SIG-M5 treated with dmso at 0.1 percent for 504 hours (cell line): ENCODE results near the gene MICAL2.
A peak's percentile ranks its signal among the peaks of the same experiment; 100 is the strongest.

Experiments
- DNase-seq: peaks from one replicate; lab custom pipeline; 2025; ENCODE audit not compliant: unreplicated experiment; lab: John Stamatoyannopoulos, UW

The MICAL2 gene

GRCh38 chr11:12242966-12243365 lies 132.6 kb downstream of the MICAL2 start:
- DNase-seq, result no peak

- DNase-seq, result no peak
These were observed 133.1 kb downstream of the MICAL2 start for GRCh38 chr11:12243486-12243885.

DNA sequence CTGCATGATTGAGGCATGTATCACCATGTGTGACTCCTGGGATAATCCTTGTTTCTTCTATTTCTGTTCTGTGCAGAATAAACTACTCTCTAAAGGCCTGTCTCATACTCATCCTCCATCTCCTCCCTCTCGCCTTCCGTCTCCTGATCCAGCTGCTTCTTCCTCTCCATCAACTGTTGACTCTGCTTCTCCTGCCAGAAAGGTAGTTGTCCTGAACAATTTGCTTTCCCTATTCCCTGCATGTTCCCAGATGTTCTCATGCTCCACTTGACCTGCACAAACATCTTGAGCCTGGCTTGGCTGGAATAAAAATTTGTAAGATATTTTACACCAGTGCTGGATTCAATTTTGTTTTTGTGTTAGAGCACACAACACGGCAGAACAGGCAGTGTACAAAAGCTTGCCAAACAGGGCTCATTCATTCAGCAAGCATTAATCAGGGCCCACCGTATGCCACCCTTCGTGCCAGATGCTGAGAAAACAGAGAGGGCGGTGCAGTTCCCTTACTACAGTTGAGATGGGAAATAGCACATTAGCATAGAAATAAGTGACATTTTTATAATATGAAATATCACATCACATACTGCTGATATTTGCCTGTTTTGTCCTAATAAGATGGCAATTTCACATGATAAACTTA lies 133.6 kb downstream of the MICAL2 start:
- DNase-seq, result no peak

DNA sequence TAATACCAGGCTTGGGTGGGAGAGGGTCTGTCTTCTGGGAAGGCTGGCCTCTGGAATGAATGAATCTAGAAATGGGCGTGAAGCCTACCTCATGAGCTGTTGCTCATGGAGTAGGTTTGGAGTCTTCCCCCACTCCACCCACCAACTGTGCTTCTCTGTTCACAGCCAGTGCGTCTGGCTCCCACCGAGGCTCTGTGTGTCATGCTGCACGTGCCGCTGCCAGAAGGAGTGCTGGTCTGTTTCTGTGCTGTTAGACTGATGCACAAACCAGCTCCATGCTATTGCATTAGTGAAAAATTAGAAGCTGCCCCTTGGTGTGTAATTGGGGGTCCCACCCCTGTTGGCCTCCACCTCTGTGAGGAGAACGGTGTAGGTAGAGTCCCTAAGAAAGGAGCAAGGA lies 134.7 kb downstream of the MICAL2 start:
- no peak for DNase-seq

DNA sequence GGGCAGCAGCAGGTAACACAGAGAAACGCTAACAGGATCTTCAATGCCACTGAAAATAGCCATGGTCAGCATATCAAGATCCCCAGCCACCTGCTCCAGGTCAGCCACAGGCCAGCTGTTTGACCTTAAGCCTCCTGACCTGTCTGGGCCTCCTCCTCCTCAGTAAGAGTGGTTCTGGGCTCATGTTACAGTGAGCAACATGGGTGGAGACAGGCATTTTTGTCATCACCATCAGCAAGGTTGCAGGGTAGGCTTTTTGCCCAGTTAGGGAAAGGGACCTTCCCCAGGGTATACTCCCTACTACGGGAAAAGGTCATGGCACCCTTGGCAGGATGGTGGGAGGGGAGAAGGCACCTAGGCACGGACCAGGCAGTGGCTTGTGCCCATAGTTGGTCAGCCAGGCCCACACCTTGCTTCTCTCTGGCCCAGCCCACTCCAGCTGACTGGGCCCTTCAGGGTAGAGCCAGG lies 135.2 kb downstream of the MICAL2 start:
- no peak for DNase-seq

DNA sequence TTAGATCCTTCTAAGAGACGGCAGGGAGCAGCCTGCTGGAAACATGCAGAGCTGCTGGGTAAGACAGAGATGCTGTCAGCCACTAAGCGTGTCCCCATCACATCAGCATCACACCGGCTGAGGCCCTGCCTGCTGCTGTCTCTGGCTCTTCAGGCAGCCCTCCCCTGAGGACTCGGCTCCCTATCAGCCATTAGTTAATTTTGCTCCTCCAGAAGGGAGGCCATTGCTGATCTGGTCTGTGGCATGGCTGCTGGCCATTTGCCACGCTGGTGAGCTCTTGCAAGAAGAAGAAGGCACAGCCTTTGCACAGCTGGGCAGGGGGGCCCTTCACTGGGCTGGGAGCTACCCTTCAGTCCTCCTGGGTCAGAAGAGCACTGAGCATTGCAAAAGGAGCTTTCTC lies 135.8 kb downstream of the MICAL2 start:
- DNase-seq, result no peak

- no peak for DNase-seq
These were observed 136.6 kb downstream of the MICAL2 start for GRCh38 chr11:12246989-12247388.

DNA sequence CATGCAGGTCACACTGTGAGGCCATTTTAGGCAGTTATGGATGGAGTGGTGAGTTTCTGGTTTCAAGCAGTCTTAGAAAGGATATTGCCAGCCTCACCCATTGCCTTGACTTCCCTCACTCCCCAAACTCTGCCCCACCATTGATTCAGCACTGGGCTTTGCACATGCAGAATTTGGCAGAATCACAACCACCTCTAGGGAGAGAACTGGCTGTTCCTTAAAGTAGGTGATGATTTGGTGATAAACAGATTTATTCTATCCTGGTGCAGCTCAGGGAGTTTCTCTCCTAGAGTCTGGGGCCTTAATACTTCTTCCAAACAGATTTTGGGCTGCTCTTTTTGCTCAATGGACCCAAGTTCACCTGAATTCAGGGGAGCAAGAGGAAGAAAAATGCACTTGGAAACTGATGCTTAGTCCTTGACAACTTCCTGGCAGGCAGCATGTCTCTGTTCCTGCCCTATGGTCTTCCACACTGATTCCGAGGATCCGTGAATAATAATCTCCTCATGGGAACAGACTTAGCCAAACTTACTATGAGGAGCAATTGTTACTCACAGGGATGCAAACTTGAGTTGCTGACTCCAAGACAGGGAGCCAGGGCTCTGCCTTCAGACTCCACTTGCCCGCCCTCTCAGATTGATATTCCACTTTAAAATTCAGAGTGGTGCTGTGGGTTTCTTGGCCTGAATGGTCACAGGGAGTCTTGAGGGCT lies 137.3 kb downstream of the MICAL2 start:
- DNase-seq, result no peak

DNA sequence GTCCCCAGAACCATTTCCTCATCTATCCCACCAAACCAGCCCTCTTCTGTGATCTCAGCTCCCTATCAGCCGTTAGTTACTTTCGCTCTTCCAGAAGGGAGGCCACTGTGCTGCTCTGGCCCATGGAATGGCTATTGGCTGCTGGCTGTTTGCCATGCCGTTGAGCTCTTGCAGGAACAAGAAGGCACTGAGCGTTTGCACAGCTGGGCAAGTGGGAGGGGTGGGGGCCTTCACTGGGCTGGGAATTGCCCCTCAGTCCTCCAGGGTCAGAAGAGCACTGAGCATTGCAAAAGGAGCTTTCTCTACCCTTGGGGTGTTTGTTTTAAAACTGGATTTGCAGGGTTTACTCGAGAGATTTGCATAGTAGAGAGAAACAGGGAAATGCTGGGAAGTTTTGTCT lies 137.9 kb downstream of the MICAL2 start:
- peak; percentile 56 for DNase-seq

DNA sequence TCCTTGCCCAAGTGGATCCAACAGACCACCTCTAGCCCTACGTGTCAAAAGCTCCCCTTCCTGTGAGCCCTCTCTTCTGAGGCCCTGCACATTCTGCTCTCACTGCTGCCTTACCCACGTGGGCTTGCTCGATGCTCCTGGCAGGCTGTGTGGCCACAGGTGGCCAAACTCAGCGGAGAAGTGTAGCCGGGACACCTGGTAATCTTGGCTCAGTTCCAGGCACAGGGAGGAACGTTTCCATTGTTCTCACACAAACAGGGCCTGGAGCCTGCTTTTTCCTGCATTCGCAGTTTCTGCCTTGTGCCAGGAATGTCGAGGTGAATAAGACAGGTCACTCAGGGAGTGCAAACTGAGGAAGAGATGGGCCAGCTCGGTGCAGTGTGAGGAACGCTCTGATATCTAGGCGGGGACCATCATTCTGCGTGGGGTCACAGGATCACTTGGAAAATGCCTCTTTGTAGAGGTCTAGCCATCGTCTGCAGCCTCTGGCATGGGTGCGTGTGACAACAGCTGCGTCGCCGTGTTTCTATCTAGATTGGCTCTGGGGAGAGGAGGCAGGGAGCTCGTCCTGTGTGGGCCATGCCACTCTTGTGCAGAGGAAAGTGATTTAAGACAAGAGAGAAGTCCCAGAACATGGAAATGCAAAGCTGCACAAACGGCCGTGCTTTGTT lies 139.3 kb downstream of the MICAL2 start:
- no peak for DNase-seq

DNA sequence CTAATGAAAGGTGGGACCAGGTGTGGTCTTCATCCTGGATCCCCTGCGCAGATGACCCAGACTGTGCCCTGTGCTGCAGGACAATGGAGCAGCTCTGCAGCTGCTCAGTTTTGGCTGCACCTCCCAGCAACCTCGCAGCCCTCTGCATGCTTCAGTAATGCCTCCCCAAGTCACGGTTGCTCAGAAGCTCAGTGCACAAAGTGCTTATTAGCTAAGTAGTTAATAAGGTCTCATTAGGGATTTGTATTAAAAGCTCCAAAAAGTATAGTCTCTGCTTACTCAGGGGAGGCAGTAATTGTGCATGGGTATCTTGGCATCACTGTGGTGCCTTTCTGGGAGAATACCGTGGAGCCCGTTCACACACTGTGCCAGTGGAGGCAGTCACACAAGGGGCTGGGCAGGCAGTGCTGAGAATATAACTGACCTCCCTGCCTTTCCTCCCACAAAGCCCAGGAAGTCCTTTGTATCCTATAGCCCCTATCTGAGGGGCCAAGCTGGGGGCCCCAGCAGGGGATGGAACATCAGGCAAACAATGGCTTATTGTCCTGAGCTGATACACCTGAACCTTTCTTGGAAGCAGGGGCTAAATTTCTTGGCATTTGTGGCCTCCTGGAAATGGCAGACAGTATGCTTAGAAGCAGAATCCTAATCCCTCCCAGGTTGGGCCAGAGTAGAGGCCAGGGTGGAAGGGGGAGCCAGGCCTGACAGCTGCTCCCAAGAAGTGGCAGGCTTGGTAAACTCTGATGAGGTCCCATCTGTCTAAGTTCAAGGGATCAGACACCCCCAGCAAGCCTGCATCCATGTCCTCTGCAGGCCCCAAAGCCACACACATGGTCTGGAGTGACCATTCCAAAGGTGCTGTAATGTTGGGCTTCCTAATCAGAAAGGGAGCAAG lies 141.5 kb downstream of the MICAL2 start:
- DNase-seq, result no peak

DNA sequence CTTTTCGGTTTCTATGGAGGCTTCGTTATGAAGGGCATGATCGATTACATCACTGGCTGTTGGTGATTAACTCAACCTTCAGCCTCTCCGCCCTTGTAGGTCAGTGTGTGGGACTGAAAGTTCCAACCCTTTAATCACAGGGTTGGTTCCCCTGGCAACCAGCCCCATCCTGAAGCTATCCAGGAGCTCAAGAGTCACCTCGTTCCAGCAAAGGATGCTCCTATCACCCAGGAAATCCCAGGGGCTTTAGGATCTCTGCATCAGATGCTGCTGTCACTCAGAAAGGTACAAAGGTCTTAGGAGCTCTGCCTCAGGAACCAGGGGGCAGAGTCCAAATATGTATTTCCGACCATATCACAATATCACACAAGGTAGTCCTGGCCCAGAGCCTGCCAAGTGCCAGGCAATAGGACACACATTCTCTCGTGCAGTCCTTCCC lies 143.5 kb downstream of the MICAL2 start:
- no peak for DNase-seq

- DNase-seq, result no peak
These were observed 148.1 kb downstream of the MICAL2 start for GRCh38 chr11:12258451-12258850.

GRCh38 chr11:12259956-12260355 lies 149.6 kb downstream of the MICAL2 start:
- DNase-seq, result no peak

GRCh38 chr11:12260731-12261521 lies 150.5 kb downstream of the MICAL2 start:
- no peak for DNase-seq

DNA sequence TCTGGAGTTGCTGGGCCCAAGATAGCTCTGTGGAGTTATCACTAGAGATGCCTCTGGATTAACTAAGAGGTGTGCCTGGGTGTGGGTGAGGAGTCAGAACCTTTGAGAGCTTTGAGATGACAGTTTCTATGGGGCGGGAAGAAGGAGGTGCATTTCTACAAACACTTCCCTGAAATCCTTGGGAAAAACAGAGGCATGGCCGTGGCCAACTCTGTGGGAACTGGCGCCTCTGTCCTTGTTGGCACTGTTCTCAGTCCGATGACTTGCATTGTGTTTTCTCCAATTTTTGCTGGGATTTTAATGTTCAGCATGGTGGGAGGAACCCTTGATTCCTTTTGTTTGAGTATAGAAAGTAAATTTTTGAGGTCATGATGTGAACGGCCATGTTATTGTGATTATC lies 151.2 kb downstream of the MICAL2 start:
- DNase-seq, result no peak

GRCh38 chr11:12263141-12263693 lies 152.8 kb downstream of the MICAL2 start:
- no peak for DNase-seq

DNA sequence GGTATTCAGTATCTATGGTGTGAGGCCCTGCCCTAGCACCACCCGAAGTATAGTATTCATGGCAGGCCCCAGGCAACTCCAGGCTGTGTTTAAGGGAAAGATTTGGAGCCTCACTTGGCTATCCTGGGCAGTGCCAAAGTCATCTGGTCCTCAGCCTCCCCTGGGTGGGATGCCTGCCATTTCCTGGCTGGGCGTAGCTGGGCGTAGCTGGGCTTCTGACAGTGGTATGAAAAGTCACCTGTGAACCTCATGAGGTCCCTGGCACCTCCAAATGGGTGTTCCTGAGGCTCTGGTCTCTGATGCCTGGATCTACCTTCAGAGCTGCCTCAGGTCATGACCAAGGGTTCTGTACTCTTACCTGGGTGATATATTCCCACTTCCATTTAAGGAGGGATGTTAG lies 154.0 kb downstream of the MICAL2 start:
- no peak for DNase-seq

DNA sequence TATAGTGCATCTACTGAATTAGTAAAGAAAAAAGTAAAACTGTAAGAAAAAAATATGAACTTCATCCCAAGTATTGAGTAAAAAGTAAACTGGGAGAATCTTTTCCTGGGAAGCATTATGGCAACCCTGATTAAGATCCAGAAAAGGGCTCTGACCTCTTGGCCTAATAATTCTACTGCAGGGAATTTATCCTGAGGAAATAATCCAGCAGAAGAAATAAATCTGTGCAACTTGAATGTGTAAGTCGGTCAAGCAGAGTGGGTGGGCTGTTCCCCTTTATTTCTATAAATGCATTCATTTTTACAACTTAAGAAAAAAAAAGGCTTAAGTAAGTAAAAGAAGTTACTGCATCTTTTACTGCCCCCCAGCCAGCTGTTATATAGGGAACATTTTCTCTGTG lies 155.7 kb downstream of the MICAL2 start:
- no peak for DNase-seq

GRCh38 chr11:12266943-12267342 lies 156.6 kb downstream of the MICAL2 start:
- DNase-seq, result no peak
